GM20000 (cell line): ENCODE results near the gene PNPLA7.

Experiments used
- DNase-seq: peaks from one replicate; pipeline ENCODE4 v3.0.0; 2012; ENCODE audit warnings: low spot score
- CTCF ChIP-seq: IDR thresholded peaks from 2 replicates; pipeline ENCODE4 v1.5.1; 2012; ENCODE audit warnings: mild to moderate bottlenecking, control low read depth; ENCODE audit errors: extremely low read depth, missing control alignments

PNPLA7 gene

DNA sequence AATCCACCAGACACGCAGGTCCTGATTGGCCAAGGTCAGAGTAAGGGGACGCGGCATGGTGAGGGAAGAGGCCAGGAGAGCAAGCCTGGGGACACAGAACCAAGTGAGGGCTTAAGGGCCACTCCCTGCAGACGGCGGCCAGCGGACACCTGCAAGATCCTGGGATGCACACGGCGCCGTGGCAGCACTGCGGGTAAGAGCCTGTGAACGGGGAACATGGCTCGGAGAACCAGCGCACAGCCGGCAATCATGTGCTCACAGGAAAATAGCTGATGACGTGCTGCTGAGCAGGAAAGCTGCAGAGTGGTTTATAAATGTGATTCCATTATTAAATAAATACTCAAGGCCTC is 64.1 kb downstream of the PNPLA7 start:
- no peak for TF ChIP-seq CTCF
- DNase-seq: no peak

DNA sequence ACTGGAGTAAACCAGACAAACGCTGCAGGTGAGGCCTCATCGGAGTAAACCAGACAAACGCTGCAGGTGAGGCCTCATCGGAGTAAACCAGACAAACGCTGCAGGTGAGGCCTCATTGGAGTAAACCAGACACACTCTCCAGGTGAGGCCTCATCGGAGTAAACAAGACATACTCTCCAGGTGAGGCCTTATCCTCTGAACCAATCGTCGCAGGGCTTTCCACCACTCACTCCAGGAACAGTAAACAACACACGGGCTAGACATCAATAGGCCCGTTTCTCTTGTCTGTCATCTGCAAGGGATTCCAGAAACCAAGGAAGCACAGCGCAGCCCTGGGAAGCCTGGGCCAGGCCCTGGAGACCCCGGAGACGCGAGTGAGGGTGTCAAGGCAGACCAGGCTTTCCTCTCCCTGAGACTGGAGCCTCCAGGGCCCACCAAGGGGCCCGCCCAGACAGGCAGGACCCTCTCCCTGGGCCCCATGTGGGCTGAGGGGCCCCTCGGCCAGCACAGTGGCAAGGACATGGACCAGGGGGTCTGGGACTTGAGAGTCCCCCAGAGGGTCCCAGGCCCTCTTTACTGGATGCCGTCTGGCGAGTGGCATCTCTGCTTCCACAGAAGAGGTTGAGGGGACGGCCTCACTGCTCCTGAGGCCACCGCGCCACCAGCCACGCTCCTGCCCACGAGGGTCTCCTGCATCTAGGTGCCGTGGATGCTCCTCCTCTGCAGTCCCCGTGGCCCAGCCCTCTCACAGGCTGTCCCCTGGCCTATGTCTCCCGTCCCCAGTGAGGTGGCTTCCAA is 64.7 kb downstream of the PNPLA7 start:
- no peak for DNase-seq
- TF ChIP-seq CTCF: no peak

DNA sequence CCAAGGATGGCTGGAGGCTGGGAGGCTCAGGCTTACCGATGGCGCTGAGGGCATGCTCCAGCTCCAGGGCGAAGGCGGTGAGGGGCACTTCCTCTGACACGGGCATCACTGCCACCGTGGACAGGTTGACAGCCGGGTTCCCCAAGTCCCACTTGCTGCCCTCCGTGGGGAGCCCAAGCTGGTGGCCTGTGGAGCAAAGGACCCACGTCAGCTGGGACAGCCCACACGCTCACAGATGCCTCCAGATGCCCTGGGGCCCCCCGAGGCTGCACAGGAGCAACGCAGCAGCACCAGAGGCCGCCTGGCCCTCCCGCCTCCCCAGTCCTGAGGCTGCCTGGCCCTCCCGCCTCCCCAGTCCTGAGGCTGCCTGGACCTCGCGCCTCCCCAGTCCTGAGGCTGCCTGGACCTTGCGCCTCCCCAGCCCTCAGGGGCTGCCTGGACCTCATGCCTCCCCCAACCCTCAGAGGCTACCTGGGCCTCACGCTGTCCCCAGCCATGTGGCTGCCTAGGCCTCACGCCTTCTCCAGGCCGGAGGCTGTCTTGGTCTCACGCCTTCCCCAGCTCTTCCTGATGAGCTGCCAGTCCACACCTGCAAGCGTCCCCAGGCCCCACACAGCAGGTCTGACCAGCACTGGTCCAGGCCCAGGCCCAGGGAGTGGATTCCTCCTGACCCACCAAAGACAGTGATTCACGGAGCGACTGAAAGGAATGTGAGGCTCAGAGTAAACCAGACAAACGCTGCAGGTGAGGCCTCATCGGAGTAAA is 65.5 kb downstream of the PNPLA7 start:
- TF ChIP-seq CTCF: no peak
- DNase-seq: no peak

GRCh38 chr9:137482094-137482781 is 68.0 kb downstream of the PNPLA7 start:
- no peak for DNase-seq
- TF ChIP-seq CTCF: no peak

- DNase-seq: no peak
- no peak for TF ChIP-seq CTCF
Measured at GRCh38 chr9:137480686-137481683, 69.2 kb downstream of the PNPLA7 start.

DNA sequence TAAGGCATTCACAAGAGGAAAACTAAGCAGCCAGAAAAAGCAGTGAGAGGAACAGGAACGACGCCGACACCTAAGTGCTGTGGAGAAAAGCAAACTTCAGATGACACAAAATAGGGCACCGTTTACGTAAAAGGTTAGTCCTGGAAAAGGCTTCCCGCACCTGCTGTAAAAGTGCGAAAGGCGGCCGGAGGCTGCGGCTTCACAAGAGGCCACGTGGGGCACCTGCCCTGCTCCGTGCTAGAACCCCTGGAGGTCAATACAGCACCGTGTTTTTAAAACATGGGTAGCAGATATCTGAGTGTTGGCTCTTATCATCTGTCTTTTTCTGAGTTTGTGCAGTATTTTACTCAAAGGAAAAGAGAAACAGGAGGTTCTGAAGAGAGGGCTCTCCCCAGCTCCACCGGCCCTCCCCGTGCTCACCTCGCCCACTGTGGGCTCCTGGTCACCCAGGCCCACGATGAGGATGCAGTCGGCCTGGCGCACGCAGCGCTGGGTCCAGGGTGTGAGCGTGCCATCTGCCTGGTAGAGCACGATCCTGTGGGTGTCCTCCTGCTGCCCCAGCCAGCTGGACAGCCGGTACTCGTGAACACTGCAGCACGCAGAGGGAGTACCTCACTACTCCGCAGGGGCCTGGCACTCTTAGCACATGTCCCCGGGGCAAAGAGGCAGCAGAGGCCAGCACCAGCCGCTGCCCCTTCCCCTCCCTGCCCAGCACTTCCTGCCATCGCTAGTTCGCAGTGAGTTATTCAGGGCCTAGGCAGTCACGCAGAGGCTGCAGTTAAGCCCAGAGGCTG is 70.1 kb downstream of the PNPLA7 start:
- no peak for DNase-seq
- no peak for TF ChIP-seq CTCF
